H1 (cell line): ENCODE measurements around the gene SLC1A2.

ENCODE experiments used
- CHD1 ChIP-seq: IDR thresholded peaks from 2 replicates; pipeline ENCODE4 v1.6.1; 2012; ENCODE audit warnings: low read depth, low read length, improper control_type of control experiment
- POLR2A ChIP-seq, 2 experiments: IDR thresholded peaks; 1 replicate in 1 of 2; 2 replicates in 1 of 2; pipeline ENCODE4 v1.6.1; 2011; ENCODE audit warnings: low read depth in 2 of 2, low read length in 2 of 2, mild to moderate bottlenecking in 2 of 2; ENCODE audit errors: control extremely low read depth in 1 of 2
- SIX5 ChIP-seq: IDR thresholded peaks from 2 replicates; pipeline ENCODE4 v1.6.1; 2011; ENCODE audit warnings: mild to moderate bottlenecking, low read depth, low read length
- ZNF274 ChIP-seq: IDR thresholded peaks from 2 replicates; pipeline ENCODE4 v1.7.0; 2012; ENCODE audit warnings: low read length, borderline replicate concordance; ENCODE audit errors: extremely low read depth
- TF ChIP-seq, protein P1 (sequence below), 3 experiments: IDR thresholded peaks; 1 replicate in 2 of 3; 2 replicates in 1 of 3; pipeline versions ENCODE4 v1.5.1 to v1.6.1; 2011; ENCODE audit warnings: low read length in 3 of 3, mild to moderate bottlenecking in 3 of 3, inconsistent platforms in 2 of 3, low read depth in 1 of 3, moderate library complexity in 1 of 3; ENCODE audit not compliant: insufficient read depth in 1 of 3; ENCODE audit errors: control extremely low read depth in 1 of 3
- TF ChIP-seq, protein P2 (sequence below): IDR thresholded peaks from 2 replicates; pipeline ENCODE4 v1.6.1; 2012; ENCODE audit warnings: low read length, inconsistent platforms

DNA sequence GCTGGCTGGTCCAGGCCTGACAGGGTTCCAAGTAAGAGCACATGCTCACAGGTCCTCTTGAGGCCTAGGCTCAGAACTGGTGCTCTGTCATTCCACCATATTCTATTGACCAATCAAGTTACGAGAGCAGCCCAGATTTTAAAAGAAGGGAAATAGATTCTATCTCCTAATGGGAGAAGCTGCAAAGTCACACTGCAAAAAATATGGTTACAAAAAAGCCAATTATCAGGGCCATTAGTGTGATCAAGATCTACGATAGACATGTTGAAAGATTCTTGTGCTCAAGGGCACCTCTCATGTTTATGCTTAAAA is 184.2 kb downstream of the SLC1A2 start:
- TF ChIP-seq, protein P1, sequence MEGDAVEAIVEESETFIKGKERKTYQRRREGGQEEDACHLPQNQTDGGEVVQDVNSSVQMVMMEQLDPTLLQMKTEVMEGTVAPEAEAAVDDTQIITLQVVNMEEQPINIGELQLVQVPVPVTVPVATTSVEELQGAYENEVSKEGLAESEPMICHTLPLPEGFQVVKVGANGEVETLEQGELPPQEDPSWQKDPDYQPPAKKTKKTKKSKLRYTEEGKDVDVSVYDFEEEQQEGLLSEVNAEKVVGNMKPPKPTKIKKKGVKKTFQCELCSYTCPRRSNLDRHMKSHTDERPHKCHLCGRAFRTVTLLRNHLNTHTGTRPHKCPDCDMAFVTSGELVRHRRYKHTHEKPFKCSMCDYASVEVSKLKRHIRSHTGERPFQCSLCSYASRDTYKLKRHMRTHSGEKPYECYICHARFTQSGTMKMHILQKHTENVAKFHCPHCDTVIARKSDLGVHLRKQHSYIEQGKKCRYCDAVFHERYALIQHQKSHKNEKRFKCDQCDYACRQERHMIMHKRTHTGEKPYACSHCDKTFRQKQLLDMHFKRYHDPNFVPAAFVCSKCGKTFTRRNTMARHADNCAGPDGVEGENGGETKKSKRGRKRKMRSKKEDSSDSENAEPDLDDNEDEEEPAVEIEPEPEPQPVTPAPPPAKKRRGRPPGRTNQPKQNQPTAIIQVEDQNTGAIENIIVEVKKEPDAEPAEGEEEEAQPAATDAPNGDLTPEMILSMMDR (IDR thresholded peaks at IDR 0.05; ENCODE audit: control extremely low read depth in 1 of 3, insufficient read depth in 1 of 3, low read depth in 1 of 3, low read length in 3 of 3), result no peak
- TF ChIP-seq SIX5 (no peak), POLR2A (IDR thresholded peaks at IDR 0.05; ENCODE audit: control extremely low read depth in 1 of 2, low read depth in 2 of 2, low read length in 2 of 2) (no peak), CHD1 (no peak), ZNF274 (no peak)
- TF ChIP-seq, protein P2, sequence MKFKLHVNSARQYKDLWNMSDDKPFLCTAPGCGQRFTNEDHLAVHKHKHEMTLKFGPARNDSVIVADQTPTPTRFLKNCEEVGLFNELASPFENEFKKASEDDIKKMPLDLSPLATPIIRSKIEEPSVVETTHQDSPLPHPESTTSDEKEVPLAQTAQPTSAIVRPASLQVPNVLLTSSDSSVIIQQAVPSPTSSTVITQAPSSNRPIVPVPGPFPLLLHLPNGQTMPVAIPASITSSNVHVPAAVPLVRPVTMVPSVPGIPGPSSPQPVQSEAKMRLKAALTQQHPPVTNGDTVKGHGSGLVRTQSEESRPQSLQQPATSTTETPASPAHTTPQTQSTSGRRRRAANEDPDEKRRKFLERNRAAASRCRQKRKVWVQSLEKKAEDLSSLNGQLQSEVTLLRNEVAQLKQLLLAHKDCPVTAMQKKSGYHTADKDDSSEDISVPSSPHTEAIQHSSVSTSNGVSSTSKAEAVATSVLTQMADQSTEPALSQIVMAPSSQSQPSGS, result no peak
